NT2/D1 (cell line): Measurements from ENCODE around the gene HS3ST1.

Experiments used
- YY1 ChIP-seq: IDR thresholded peaks from 2 replicates; pipeline ENCODE4 v1.6.1; 2011; ENCODE audit not compliant: insufficient read length, insufficient read depth
- ZNF274 ChIP-seq: IDR thresholded peaks from 2 replicates; pipeline ENCODE4 v1.6.1; 2011; ENCODE audit warnings: mild to moderate bottlenecking, low read depth, low read length

GRCh38 chr4:11439836-11440235, 11.1 kb upstream of the HS3ST1 start:
- TF ChIP-seq YY1 (no peak), ZNF274 (no peak)
